Activated CD4-positive, alpha-beta memory T cell treated with anti-CD3 and anti-CD28 coated beads for 36 hours (primary cell): ENCODE measurements around the gene MAPK14. TPM values are rescaled to one million over a fixed set of nuclear protein-coding genes. Genes with fewer than 3 reads are reported as not detected.
"Not testable (repeated sequence)": the region's sequence is repeated elsewhere in the genome, so short reads cannot be mapped to it uniquely, and the experiment has no call there.

ENCODE experiments used
- CTCF ChIA-PET: fragments of 350-600 bp; sonication (Branson Sonifier 250); formaldehyde crosslinking; loops from one replicate; lab custom pipeline; 2021; ENCODE audit warnings: antibody characterized with exemption, inconsistent platforms; lab: Charles Lee
- POLR2A ChIA-PET: fragments of 350-600 bp; sonication (Branson Sonifier 250); formaldehyde crosslinking; loops from one replicate; lab custom pipeline; 2021; ENCODE audit warnings: antibody characterized with exemption; lab: Charles Lee
- DNase-seq: peaks from one replicate; pipeline ENCODE4 v3.0.0-alpha.2; 2020
- H3K27ac Mint-ChIP-seq: one replicate; pipeline ENCODE4 v1.8.0; 2021; ENCODE audit warnings: mixed read lengths
- H3K27me3 Mint-ChIP-seq: one replicate; pipeline ENCODE4 v1.8.0; 2021; ENCODE audit warnings: mixed read lengths
- H3K36me3 Mint-ChIP-seq: one replicate; pipeline ENCODE4 v1.8.0; 2021; ENCODE audit warnings: mixed read lengths
- H3K4me1 Mint-ChIP-seq: one replicate; pipeline ENCODE4 v1.8.0; 2021; ENCODE audit warnings: low read depth, mixed read lengths
- H3K4me3 Mint-ChIP-seq: one replicate; pipeline ENCODE4 v1.8.0; 2021; ENCODE audit warnings: mild to moderate bottlenecking, mixed read lengths
- H3K9me3 Mint-ChIP-seq: one replicate; pipeline ENCODE4 v1.8.0; 2021; ENCODE audit warnings: mixed read lengths
- intact Hi-C: fragments of 100-400 bp; cut with micrococcal nuclease; formaldehyde crosslinking; loops from one replicate; pipeline ENCODE4 v1.15.1; 2023
- total RNA-seq, 2 experiments: library from RNA; stranded (reverse); gene quantifications; one replicate each; pipeline ENCODE4 v1.2.3, GENCODE V29; 2021

The MAPK14 gene
- total RNA-seq, 2 experiments from 2014 or later, result 39.3 to 44.0 TPM

DNA sequence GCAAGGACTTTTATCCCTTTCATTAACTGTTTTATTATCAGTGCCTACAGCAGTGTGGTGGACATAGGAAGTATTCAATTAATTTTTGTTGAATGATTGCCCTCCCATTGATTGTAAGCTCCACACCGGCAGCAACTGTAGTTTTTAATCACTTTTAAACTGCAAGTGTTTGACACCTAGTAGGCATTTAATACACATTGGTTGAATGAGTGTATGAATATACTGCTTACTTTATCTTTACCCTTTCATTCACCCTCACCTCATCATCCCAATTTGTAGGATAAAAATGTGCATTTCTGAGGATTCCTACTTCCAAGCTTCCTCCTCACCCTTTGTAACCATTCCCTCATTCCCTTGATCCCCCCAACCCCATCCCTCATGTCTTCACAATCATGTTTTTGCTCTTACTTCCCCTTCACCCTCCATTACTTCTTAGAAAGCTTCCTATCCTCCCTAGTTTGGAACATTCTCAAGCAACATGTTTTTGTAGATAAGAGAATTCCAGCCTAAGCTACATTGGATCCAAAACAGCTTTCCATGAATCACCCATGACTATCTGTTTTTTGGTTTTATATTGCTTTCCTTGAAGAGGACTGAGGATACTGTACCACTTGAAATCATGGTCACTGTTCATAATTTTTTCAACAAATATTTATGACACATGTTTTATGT, 2.2 kb upstream of the MAPK14 start:
- no peaks in the 10 kb centered on the region for H3K9me3 Mint-ChIP-seq
- H3K27me3 Mint-ChIP-seq, result peaks cover 12% of the 10 kb centered on the region
- ChIA-PET POLR2A (interaction anchor here (0.6 kb wide), 1 partner anchor 27 kb away, joined by 3 read pairs; no protein-coding TSS in a partner anchor), CTCF (interaction anchor here (0.7 to 8.9 kb wide), 2 partner anchors 69 to 932 kb away, joined by 3 to 237 read pairs; no protein-coding TSS in a partner anchor)
- intact Hi-C loops, result loop anchor here (5.0 kb wide), 2 partner anchors 52 to 417 kb away; partner anchors contain the start of genes KCTD20 and PXT1
- H3K4me1 Mint-ChIP-seq, result peaks cover 13% of the 10 kb centered on the region
- H3K36me3 Mint-ChIP-seq, result peaks cover 5% of the 10 kb centered on the region
- DNase-seq, result no peak
- no peak overlapping the region for H3K27ac Mint-ChIP-seq
- H3K4me3 Mint-ChIP-seq, result no peak overlapping the region

DNA sequence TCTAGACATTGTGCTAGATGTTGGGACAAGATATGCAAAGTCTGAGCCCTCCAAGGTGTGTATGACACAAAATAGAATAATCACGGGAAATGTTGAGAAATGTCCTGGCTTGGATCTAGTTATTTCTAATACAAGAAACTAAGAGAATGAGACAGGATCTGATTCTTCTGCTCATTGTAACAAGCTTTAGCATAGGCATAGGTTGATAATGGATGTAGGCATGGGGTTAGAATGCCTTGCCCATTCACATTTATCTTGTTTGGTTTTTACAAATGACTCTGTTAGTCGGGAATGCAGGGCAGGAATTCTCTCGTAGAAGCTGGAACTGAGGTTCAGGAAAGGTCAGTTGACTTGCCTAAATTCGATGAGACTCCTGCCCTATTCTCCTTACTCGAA, 1.7 kb upstream of the MAPK14 start:
- DNase-seq, result no peak
- peaks cover 16% of the 10 kb centered on the region for H3K4me1 Mint-ChIP-seq
- intact Hi-C loops, result loop anchor here (2.0 to 5.0 kb wide), 3 partner anchors 51 to 416 kb away; partner anchors contain the start of genes KCTD20 and PXT1
- no peaks in the 10 kb centered on the region for H3K9me3 Mint-ChIP-seq
- no peak overlapping the region for H3K27ac Mint-ChIP-seq
- ChIA-PET CTCF (interaction anchor here (0.7 to 8.9 kb wide), 4 partner anchors 68 to 933 kb away, joined by 3 to 237 read pairs (median 4); no protein-coding TSS in a partner anchor), POLR2A (interaction anchor here (0.6 kb wide), 1 partner anchor 28 kb away, joined by 3 read pairs; no protein-coding TSS in a partner anchor)
- peaks cover 6% of the 10 kb centered on the region for H3K36me3 Mint-ChIP-seq
- peaks cover 12% of the 10 kb centered on the region for H3K27me3 Mint-ChIP-seq
- H3K4me3 Mint-ChIP-seq, result no peak overlapping the region

DNA sequence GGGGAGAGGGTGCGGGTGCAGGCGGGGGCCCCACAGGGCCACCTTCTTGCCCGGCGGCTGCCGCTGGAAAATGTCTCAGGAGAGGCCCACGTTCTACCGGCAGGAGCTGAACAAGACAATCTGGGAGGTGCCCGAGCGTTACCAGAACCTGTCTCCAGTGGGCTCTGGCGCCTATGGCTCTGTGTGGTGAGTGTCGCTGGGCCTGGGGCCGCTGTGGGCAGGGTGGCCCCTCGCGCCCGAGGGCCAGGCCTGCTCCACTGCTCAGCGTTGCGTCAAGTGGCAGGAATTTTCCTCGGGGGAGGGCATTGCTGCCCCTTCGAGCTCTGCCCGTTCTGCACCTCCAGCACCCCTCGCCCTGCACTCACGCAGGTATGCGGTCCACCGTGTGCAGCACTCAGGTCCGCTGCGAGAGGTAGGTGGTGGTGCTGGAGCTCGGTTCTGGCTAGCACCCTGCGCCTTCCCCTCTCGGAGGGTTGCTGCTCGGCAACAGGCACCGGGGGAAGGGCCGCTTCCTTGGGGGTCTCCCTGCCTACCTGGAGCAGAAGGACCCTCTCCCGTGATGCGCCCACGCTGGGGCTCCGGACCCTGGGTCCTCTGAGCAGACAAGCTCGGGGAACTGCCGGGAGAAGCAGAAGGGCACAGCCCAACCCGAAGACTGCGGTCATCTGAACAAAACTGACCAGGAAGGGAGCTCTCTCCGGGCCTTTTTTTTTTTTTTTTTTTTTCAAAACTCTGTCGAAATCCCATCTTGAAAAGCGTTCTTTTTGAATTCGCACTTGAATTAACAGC, 674 bp downstream of the MAPK14 start:
- ChIA-PET CTCF (interaction anchor here (0.5 to 8.9 kb wide), 36 partner anchors 10 to 359 kb away, joined by 3 to 237 read pairs (median 5); partner anchors contain the start of gene ETV7), POLR2A (interaction anchor here (0.8 to 2.9 kb wide), 16 partner anchors 10 to 169 kb away, joined by 3 to 47 read pairs (median 6); partner anchors contain the start of genes BRPF3 and MAPK13)
- peaks cover 10% of the 10 kb centered on the region for H3K36me3 Mint-ChIP-seq
- peak overlapping the region; percentile 97 for H3K27ac Mint-ChIP-seq
- DNase-seq, result peak; percentile 58
- peaks cover 33% of the 10 kb centered on the region for H3K4me1 Mint-ChIP-seq
- H3K9me3 Mint-ChIP-seq, result no peaks in the 10 kb centered on the region
- peaks cover 12% of the 10 kb centered on the region for H3K27me3 Mint-ChIP-seq
- intact Hi-C loops, result loop anchor here (5.0 kb wide), 2 partner anchors 49 to 414 kb away; partner anchors contain the start of genes KCTD20 and PXT1
- peak overlapping the region; percentile 98 for H3K4me3 Mint-ChIP-seq

DNA sequence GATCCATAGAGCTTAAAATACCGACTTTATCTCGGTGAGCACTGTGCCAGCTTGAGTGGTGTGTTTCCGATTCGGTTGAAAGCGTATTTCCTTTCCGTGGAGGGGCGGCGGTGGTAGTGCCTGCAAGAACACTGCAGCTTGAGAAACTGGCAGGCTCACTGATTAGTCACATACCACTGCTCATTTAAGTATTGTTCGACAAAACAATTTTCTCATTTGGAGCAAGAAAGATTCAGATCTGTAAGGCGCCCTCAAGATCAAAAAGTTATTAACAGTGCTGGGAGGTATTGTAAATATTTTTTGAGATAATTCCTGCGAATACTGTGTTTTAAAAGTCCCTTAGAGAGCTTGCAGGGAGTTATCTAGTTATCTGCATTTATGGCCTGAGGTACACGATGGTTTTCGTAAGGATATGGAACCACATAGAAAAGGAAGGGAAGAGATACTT, 1.3 kb downstream of the MAPK14 start:
- peak; percentile 88 for DNase-seq
- peaks cover 39% of the 10 kb centered on the region for H3K4me1 Mint-ChIP-seq
- intact Hi-C loops, result loop anchor here (5.0 kb wide), 2 partner anchors 48 to 413 kb away; partner anchors contain the start of genes KCTD20 and PXT1
- peaks cover 11% of the 10 kb centered on the region for H3K36me3 Mint-ChIP-seq
- peak overlapping the region; percentile 97 for H3K27ac Mint-ChIP-seq
- peaks cover 8% of the 10 kb centered on the region for H3K27me3 Mint-ChIP-seq
- ChIA-PET CTCF (interaction anchor here (0.6 to 8.9 kb wide), 15 partner anchors 23 to 506 kb away, joined by 3 to 237 read pairs (median 7); no protein-coding TSS in a partner anchor), POLR2A (interaction anchor here (0.8 to 2.9 kb wide), 13 partner anchors 9 to 168 kb away, joined by 3 to 47 read pairs (median 9); partner anchors contain the start of genes BRPF3 and MAPK13)
- H3K9me3 Mint-ChIP-seq, result no peaks in the 10 kb centered on the region
- peak overlapping the region; percentile 98 for H3K4me3 Mint-ChIP-seq

DNA sequence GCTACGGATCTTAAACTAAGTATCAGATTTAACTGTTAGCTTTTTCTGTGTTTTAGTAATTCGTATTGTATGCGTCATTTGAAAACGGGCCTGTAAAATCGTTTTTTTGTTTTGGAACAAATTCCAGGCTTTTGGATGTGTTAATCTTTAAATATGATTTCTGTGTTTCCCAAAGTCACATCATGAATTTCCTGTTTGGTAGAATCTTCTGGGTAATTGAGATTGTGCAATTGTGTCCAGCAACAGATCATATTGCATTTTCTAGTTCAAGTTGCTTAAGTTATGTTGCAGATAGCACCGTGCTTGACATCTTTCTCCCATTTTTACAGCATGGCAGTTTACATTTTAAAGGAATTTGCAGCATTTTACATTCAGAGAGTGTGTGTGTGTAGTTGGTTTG, 1.9 kb downstream of the MAPK14 start:
- intact Hi-C loops, result loop anchor here (5.0 kb wide), 2 partner anchors 48 to 413 kb away; partner anchors contain the start of genes KCTD20 and PXT1
- ChIA-PET CTCF (interaction anchor here (0.6 to 8.9 kb wide), 11 partner anchors 22 to 505 kb away, joined by 3 to 237 read pairs (median 4); no protein-coding TSS in a partner anchor), POLR2A (interaction anchor here (0.8 to 2.9 kb wide), 8 partner anchors 22 to 168 kb away, joined by 3 to 47 read pairs (median 10); partner anchors contain the start of genes BRPF3 and MAPK13)
- DNase-seq, result no peak
- Mint-ChIP-seq H3K36me3 (peaks cover 11% of the 10 kb centered on the region), H3K4me1 (peaks cover 43% of the 10 kb centered on the region), H3K27ac (peak overlapping the region; percentile 97), H3K4me3 (peak overlapping the region; percentile 98), H3K27me3 (peaks cover 5% of the 10 kb centered on the region), H3K9me3 (no peaks in the 10 kb centered on the region)

DNA sequence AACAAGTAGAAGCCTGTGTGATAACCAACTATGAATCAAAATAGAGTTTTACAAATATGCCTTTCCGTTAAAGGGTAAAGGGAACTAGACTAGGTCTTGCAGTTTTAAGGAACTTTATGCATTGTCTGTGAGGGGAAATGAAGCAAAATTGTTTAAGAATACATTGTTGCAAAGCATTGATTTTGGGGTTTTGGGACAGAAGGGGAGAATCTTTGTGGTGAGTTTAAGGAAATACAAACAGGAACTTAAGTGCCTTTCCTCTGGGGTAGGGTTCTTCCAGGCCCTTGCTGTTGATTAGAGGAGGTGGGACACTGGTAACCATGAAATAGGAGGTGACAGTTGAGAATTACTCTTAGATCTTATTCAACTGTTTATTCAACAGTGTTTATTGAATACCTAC, 4.7 kb downstream of the MAPK14 start:
- ChIA-PET POLR2A (no interaction called here), CTCF (interaction anchor here (0.6 to 1.0 kb wide), 2 partner anchors 63 to 480 kb away, joined by 3 to 5 read pairs; no protein-coding TSS in a partner anchor)
- H3K4me1 Mint-ChIP-seq, result peaks cover 57% of the 10 kb centered on the region
- no peaks in the 10 kb centered on the region for H3K27me3 Mint-ChIP-seq
- H3K9me3 Mint-ChIP-seq, result no peaks in the 10 kb centered on the region
- no peak overlapping the region for H3K27ac Mint-ChIP-seq
- H3K4me3 Mint-ChIP-seq, result no peak overlapping the region
- intact Hi-C loops, result no loop called here
- peaks cover 14% of the 10 kb centered on the region for H3K36me3 Mint-ChIP-seq
- no peak for DNase-seq

DNA sequence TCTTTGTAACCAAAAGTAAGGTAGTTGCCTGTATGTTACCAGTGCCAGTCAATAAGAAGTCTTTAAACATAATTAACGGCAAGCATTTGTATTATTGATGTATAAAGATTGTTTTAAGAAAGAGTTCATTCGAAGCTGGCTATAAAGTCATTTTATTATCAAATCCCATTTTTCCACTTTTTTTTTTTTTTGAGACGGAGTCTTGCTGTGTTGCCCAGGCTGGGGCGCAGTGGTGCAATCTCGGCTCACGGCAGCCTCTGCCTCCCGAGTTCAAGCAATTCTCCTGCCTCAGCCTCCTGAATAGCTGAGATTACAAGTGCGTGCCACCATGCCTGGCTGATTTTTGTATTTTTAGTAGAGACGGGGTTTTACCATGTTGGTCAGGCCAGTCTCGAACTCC, 5.5 kb downstream of the MAPK14 start:
- H3K4me3 Mint-ChIP-seq, POLR2A ChIA-PET, H3K9me3 Mint-ChIP-seq, DNase-seq, H3K27ac Mint-ChIP-seq, intact Hi-C loops, H3K27me3 Mint-ChIP-seq: not testable (repeated sequence)
- Mint-ChIP-seq H3K36me3 (peaks cover 14% of the 10 kb centered on the region), H3K4me1 (peaks cover 62% of the 10 kb centered on the region)
- CTCF ChIA-PET, result interaction anchor here (1.0 kb wide), 1 partner anchor 62 kb away, joined by 3 read pairs; no protein-coding TSS in a partner anchor

DNA sequence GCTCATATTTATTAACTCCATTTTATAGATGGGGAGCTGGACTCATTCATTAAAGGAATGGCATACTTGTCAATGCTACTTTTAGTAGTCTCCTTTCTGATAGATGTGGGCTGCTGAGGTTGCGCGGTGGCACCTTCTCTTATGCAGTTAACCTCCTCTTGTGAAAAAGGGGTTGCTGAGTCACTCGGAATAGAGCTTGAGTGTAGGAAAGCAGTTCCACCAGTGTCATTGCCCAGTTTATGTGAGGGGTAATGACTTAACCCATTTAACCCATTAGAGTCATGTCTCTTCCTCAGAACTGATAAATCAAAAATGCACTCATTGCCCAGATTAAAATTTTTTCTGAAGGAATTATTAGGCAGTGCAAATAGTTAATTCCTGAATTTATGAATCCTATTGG, 6.3 kb downstream of the MAPK14 start:
- peaks cover 68% of the 10 kb centered on the region for H3K4me1 Mint-ChIP-seq
- ChIA-PET POLR2A (no interaction called here), CTCF (interaction anchor here (0.5 to 2.6 kb wide), 3 partner anchors 11 to 151 kb away, joined by 3 to 16 read pairs (median 3); no protein-coding TSS in a partner anchor)
- intact Hi-C loops, result no loop called here
- no peak overlapping the region for H3K27ac Mint-ChIP-seq
- H3K36me3 Mint-ChIP-seq, result peaks cover 11% of the 10 kb centered on the region
- DNase-seq, result peak; percentile 62
- H3K4me3 Mint-ChIP-seq, result no peak overlapping the region
- no peaks in the 10 kb centered on the region for H3K9me3 Mint-ChIP-seq
- H3K27me3 Mint-ChIP-seq, result no peaks in the 10 kb centered on the region

DNA sequence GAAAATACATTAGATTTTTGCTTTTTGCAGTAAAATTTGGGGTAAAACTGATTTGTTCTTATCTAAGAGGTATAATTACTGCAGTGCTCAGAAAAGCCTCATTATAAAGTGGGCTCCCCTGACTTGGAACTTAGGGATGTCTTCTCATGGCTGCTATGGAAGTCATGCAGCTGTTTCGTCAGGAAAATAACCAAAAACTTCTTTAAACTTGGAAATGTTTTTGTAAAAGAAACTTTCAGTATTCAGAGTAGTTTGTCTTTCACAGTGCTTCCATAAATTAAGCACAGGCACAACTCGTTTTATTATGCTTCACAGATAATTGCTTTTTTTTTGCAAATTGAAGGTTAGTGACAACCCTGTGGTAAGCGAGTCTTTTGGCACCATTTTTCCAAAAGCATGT, 6.8 kb downstream of the MAPK14 start:
- ChIA-PET POLR2A (no interaction called here), CTCF (interaction anchor here (0.5 to 2.6 kb wide), 3 partner anchors 61 to 151 kb away, joined by 3 to 16 read pairs (median 4); no protein-coding TSS in a partner anchor)
- no peak for DNase-seq
- intact Hi-C loops, result no loop called here
- Mint-ChIP-seq H3K36me3 (peaks cover 9% of the 10 kb centered on the region), H3K27ac (no peak overlapping the region), H3K4me1 (peaks cover 70% of the 10 kb centered on the region), H3K4me3 (no peak overlapping the region), H3K9me3 (no peaks in the 10 kb centered on the region), H3K27me3 (no peaks in the 10 kb centered on the region)

DNA sequence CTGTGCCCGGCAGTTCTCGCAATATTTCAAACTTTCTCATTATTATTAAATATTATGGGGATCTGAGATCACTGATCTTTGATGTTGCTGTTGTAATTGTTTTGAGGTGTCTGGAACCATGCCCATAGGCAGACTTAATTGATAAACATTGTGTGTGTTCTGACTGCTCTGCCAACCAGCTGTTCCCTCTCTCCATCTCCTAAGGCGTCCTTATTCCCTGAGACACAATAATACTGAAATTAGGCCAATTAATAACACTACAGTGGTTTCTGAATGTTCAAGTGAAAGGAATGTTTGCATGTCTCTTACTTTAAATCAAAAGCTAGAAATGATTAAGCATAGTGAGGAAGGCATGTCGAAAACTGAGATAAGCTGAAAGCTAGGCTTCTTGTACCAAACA, 7.6 kb downstream of the MAPK14 start:
- POLR2A ChIA-PET, result interaction anchor here (0.8 to 1.4 kb wide), 2 partner anchors 32 to 60 kb away, joined by 5 read pairs; no protein-coding TSS in a partner anchor
- no peaks in the 10 kb centered on the region for H3K27me3 Mint-ChIP-seq
- no peak overlapping the region for H3K4me3 Mint-ChIP-seq
- peaks cover 9% of the 10 kb centered on the region for H3K36me3 Mint-ChIP-seq
- peaks cover 70% of the 10 kb centered on the region for H3K4me1 Mint-ChIP-seq
- H3K27ac Mint-ChIP-seq, result no peak overlapping the region
- CTCF ChIA-PET, result interaction anchor here (1.2 to 2.6 kb wide), 3 partner anchors 8 to 96 kb away, joined by 3 to 16 read pairs (median 4); partner anchors contain the start of gene MAPK14
- no peaks in the 10 kb centered on the region for H3K9me3 Mint-ChIP-seq
- intact Hi-C loops, result no loop called here
- DNase-seq, result no peak
